Activated T-cell treated with anti-CD3 and anti-CD28 coated beads, Interleukin-2, amount 50 U/mL, for 1 hour (primary cell): ENCODE results near the gene ZNF26.
"Not testable (repeated sequence)": the region's sequence is repeated elsewhere in the genome, so short reads cannot be mapped to it uniquely, and the experiment has no call there.

ENCODE experiments used
- DNase-seq: peaks from one replicate; pipeline ENCODE4 v3.0.0-alpha.2; 2020

The ZNF26 gene, protein sequence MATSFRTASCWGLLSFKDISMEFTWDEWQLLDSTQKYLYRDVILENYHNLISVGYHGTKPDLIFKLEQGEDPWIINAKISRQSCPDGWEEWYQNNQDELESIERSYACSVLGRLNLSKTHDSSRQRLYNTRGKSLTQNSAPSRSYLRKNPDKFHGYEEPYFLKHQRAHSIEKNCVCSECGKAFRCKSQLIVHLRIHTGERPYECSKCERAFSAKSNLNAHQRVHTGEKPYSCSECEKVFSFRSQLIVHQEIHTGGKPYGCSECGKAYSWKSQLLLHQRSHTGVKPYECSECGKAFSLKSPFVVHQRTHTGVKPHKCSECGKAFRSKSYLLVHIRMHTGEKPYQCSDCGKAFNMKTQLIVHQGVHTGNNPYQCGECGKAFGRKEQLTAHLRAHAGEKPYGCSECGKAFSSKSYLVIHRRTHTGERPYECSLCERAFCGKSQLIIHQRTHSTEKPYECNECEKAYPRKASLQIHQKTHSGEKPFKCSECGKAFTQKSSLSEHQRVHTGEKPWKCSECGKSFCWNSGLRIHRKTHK

DNA sequence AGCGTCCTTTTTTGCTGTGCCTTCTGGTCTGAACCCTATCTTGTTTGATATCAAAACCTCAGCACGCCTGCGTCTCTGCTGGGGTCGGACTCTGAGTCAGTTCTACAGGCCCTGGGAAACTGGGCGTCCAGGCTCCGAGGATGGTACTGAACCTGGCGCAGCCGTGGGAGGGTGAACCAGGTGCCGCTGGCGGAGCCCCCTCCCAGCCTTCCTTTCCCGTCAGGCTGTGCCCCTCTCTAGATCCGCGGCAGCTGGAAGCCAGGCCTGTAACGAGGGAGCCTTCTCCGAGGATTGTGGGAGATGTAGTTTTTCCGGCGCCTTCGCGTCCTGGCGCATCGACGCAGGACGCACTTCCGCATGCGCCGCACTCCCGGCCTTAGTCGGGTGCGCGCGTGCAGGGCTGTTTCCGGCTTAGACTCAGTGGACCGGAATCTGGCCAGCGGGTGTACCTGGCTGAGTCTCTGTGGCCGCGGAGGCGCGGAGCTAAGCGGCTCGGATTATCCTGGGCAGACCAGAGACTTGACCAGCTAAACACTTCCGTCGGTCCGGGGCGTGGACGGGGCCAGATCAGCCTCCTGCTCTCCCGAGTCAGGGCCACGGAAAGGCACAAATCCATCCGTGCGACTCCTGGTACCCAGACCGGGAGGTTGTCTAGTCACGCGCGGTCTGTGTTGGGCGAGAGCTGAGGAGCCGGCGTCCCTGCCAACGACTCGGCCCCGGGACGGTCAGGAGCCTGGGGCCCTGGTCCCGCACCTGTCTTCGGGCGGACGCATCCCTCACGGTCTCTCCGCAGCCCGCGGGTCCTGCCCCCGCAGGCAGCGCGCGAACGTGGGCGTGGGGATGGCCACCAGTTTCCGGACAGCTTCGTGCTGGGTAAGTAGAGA lies at the start of gene ZNF26:
TSS of gene ZNF26 (plus strand) at position 367 of the 884 bp plus-strand sequence. CDS start at position 841, 474 bp downstream.
- peak; percentile 84 for DNase-seq

- not testable (repeated sequence) for DNase-seq
Observed at GRCh38 chr12:132936921-132937320, 49.2 kb upstream of the ZNF26 start.

DNA sequence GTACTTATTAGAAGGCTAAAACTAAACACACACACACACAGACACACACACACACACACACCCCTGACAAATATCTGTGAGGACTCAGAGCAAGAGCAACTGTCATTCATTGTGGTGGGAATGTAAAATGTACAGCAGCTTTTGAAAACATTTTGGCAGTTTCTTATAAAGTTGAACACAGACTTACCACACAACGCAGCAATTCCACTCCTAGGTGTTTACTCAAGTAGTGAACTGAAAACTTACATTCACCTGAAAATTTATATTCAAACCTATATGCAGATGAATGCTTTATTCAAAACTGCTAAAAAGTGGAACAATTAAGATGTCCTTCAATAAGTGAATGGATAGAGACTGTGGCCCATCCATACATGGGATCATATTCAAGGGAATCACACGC lies 48.7 kb upstream of the ZNF26 start:
- DNase-seq: no peak

DNA sequence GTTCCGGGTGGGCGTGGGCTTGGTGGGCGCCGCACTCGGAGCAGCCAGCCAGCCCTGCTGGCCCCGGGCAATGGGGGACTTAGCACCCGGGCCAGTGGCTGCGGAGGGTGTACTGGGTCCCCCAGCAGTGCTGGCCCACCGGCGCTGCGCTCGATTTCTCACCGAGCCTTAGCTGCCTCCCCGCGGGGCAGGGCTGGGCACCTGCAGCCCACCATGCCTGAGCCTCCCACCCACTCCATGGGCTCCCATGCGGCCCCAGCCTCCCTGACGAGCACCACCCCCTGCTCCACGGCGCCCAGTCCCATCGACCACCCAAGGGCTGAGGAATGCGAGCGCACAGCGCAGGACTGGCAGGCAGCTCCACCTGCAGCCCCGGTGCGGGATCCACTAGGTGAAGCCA lies 47.4 kb upstream of the ZNF26 start:
- not testable (repeated sequence) for DNase-seq

- no peak for DNase-seq
Observed at GRCh38 chr12:132940071-132940719, 46.0 kb upstream of the ZNF26 start.

DNA sequence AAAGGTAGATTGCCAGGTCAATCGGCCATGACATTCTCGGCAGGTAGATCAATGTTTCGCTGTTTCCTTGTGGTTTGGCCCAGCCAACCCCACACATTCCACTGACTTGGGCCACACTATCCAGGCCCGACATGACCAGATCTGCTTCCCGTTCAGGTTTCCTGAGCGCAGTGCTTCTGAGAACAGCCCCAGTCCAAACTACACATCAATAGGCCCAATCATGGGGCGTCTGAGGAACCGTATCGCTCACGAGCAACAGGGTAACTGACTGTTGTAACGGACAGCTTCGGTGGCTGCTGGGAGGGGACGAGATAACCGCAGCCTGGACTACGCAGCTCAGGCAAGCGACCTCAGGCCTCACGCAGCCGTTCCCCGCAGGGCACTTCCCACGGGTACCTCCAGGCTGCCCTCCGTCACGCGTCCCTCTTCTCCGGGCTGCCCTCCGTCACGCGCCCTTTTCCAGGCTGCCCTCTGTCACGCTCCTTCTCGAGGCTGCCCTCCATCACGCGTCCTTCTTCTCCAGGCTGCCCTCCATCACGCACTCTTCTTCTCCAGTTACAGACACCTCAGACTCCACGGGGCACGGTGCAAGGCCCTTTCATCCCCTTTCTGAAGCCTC lies 44.7 kb upstream of the ZNF26 start:
- no peak for DNase-seq

DNA sequence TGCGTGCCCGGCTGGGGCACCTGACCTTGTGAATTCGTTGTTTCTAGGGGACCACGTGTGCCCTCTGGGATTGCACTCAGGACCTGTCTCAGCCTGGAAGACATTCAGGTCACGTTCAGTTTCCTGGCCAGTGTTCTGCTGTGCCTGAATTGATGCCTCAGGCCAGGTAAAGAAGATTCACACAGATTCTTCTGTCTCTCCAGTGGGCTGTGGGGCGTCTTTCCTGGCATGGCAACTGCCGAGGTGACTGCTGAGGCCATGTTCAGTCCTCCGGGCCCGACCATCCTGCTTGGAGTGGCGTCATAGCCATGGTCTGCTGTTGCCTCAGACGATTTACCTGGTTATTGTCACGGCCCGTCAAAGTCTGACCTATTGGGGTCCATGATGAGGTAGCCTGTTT lies 43.6 kb upstream of the ZNF26 start:
- DNase-seq: no peak

DNA sequence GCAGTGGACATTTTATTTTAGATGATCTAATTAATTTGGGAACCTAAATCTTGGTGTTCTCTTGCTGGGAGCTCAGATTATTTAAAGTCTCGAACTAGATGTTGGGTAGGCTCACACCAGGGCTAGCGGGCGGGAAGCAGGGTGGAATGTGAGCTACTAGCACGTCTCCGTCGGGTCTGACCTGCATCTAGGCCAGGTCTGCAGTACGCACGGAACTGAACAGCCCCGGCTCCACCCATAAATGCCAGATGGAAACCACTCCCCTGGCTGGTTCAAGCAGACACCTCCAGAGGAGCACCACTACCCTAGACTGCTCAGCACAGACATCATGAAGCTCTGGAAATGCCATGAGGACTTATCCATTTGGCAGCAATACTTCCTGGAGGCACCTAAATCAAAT lies 40.4 kb upstream of the ZNF26 start:
- DNase-seq: no peak

GRCh38 chr12:132946246-132946820 lies 39.8 kb upstream of the ZNF26 start:
- no peak for DNase-seq

- DNase-seq: no peak
Observed at GRCh38 chr12:132948146-132949066, 37.8 kb upstream of the ZNF26 start.

DNA sequence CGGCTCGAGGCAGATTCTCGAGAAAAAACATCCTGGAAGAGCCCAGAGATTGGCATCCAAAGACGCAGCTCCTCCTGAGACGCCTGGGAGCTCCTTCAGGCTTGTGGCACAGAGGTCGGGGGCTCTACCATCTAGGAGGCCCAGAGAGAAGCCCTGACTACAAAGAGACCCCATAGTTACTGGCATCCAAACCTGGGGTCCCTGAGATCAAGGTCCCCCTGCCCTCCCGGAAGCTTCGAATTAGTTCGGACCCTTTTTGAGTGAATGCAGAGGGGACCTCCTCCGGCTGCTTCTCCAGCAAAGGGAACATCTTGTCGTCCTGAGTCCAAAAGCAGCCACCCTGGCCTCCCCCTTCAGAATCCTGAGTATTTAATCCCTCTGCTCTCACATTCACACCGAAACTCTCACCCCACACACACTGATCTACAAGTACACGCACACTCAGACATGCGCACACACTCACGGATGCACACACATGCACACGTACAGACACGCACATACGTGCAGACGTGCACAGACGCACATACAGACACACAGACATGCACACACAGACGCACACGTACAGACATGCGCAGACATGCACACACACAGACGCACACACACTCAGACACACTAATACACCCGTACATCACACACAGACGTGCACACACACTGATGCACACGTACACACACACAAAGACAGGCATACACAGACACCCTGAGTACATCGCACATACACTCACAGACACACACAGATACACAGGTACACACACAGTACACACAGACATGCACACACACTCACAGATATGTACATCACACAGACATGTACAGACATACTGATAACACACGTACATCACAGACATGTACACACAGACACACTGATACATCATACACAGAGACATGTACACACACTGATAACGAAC lies 36.0 kb upstream of the ZNF26 start:
- no peak for DNase-seq

DNA sequence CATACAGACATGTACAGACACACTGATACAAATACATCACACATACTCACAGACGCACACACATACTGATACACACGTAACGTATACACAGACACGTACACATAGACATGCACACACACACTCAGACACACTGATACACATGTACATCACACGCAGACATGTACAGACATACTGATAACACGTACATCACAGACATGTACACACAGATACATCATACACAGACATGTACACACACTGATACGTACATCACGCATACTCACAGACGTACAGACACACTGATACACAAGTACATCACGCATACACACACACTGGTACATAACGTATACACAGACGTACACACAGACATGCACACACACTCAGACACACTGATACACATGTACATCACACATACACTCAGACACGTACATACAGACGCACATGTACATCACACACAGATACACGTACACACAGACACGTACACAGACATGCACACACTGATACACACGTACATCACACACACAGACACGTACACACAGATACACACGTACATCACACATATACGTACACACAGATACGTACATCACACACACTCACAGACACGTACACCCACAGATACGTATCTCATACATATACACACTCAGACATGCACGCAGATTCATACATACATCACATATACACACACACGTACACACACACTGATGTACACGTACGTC lies 35.2 kb upstream of the ZNF26 start:
- DNase-seq: no peak

DNA sequence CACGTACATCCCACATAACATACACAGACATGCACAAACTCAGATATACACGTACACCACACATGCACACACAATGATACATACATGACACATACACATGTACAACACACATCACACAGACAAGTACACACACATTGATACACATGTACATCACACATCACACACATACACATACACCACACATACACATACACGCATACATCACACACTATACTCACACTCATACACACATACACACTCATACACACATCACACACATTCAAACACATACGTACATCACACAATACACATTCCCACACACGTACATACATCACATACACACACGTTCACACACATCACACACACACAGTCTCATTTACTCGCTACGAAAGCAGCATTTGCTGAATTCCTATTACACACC lies 34.5 kb upstream of the ZNF26 start:
- no peak for DNase-seq

GRCh38 chr12:132952371-132953162 lies 33.6 kb upstream of the ZNF26 start:
- DNase-seq: no peak

GRCh38 chr12:132953163-132953425 lies 33.1 kb upstream of the ZNF26 start:
- DNase-seq: no peak

GRCh38 chr12:132953771-132954170 lies 32.4 kb upstream of the ZNF26 start:
- no peak for DNase-seq

GRCh38 chr12:132954471-132955048 lies 31.6 kb upstream of the ZNF26 start:
- no peak for DNase-seq
